ENCODE data around the gene FAM120A.

Gene FAM120A

DNA sequence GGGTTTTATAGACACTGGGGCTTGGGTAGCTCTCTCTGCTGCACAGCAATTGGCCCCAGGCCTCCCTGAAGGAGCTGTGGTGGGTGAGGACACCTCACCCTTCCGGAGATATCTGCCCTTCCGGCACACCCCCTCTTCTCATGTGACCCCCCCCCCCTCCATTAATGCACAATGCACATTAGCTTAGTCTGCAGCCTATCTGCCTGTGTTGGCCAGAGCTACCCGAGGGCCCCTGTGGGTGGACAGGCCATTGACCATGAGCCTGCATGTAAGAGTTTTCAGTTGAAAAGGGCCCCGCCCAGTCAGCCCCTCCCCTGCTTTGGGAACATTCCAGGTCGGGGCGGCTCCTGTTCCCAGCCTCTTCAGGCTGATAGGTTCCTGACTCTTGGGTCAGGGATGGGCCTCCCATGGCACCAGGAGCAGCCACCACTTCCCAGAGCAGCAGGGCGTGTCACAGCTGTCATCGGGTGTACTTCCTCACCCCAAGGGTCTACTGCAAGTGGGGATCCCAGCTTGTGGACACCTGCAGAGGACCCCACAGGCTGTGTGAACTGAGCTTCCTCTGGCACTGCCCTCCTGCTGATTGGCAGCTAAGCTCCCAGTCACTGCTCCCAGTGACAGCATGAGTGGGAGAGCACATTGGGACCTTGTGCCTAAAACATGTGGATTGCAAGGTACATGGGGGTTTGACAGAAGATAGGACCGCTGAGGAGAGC is 142.7 kb downstream of the FAM120A start:
- DNase-seq (ENCODE audit: low read depth), result no peak

DNA sequence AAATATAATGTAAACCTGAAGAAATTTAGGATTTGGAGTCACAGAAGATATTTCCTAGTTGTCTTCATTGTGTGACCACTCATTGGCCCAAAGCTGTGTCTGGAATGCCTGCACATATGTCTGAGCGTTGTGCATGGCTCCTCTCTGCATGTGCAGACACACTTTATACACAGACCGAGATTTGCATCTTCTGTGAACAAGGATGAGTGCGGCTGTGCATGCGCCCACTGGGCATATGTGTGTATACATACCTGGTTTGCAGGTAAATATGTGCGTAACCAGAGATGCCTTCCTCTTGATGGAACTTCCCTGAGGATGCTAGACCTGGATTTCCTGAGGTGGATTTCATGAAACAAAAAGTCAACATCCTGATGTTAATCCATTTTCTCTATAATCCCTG is 144.0 kb downstream of the FAM120A start:
- DNase-seq (ENCODE audit: low read depth), result no peak

DNA sequence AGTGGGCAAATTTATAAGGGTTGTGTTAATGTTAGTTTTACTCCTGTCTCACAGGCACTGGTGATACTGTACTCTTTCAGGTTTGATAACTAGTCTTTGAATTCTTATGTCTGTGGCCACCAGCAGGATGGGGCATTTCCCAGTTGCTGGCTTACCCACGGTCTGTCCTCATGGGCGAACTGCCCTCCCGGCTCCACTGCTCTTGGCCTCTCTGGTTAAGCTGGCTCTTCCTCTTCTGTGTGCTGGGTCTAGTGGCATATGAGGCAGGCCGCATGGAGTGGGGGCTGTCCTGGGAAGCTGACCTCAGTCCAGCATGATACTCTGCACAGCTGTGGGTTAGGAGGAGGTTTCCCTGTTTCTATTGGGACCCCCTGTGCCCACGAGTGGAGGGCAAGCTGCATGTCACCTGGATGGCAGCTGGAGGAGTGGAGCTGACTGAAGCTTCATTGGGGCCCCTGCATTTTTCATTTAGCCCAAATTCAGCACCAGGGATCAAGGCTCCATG is 144.4 kb downstream of the FAM120A start:
- DNase-seq (ENCODE audit: low read depth), result no peak

DNA sequence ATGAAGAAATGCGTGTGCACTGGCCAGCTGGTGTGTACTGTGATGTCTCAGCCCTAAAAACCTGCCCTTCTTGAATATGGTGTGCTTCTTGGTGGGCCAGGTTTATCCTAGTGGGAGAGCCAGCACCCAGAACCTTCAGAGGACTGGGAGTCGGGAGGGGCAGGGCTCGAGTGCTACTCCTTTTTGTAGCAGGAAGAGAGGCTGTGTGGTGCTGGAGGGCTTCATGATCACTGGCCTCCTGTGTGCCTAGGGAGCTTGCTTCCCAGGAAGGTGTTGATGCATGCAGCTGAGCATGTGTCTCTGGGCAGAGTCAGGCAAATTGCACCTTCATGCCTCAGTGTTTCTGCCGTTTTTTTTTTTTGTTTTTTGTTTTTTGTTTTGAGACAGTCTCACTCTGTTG is 144.9 kb downstream of the FAM120A start:
- no peak for DNase-seq (ENCODE audit: low read depth)

DNA sequence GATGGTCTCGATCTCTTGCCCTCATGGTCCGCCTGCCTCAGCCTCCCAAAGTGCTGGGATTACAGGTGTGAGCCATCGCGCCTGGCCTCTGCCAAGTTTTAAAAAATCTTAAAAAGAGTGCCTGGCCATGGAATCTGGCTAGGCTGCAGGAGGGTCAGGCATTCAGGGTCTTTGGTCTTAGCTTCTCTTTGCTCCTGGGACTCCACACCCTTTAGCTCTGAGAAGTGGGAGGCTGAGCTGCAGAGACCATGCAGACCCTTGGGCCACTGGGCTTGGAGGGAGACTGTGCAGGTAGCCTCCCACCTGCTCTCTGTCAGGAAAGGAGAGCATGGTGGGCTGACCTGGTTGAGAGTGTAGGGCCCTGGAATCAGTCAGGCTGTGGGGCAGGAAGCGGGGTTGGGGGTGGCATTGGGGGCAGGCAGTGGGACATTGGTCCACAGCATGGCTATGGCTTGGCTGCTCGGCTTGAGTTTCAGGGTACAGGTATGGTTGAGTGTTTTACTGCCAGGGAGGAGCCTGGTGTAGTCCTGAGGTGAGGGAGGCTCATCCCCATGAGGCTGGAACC is 145.7 kb downstream of the FAM120A start:
- DNase-seq (ENCODE audit: low read depth), result no peak

DNA sequence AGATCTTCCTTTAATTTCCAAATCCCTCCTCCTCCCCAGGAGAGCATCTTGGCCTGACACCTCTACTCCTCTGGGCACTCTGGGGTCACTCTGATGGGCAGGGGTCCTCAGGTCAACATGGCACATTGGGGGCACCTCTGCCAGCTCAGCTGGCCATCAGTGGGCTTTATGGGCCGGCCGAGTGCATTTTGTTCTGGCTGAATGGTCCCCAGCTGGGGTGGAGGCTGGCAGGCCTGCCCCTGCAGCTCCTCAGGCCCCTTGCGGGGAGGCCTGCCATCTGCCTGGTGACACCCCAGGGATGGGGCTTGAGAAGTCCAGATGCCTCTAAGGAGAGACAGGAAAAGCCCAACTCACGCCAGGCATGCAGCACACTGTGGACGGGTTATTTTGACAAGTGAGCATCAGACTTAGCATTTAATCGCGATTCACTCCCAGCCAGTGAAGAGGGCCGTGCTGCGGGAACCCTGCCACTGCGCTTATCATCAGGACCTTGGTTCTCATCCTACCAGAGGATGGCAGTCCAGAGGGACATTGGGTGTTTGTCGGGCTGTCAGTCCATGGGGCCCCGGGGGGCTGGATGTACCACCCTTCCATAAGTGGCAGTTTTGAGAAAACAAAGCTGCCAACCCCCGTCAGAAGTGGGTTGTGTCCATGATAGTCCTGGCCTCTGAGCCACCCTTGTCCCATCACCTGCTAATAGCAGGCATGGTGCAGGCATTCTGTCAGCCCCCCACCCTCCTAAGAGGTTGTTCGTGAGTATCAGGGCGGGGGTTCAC is 146.6 kb downstream of the FAM120A start:
- DNase-seq (ENCODE audit: low read depth), result no peak

DNA sequence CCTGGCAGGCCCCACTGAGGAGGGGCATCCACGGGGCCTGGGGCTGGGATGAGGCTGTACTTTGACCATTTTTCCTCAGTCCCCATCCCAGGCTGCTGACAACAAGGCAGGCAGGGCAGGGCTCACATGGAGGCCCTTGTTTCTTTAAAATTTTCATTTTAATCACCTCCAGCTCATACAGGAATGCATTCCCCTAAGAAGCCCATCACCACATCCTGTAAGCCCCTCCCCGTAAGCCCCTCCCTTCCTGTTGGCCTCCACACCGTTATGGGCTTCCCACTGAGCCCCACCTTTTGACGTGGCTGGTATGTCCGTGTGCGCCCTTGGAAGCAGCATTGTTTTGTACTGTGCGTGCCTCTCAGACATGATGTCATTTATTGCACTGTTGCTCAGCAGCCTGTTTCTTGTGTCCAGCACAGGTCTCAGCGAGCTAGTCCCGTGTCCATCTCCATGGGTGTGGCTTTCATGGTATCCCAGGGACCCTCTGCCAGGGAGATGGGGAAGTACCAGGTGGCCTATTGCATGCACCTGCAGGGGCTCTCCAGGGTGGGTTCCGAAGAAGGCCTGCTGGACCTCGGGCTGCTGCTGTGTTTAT is 147.3 kb downstream of the FAM120A start:
- DNase-seq (ENCODE audit: low read depth), result no peak

DNA sequence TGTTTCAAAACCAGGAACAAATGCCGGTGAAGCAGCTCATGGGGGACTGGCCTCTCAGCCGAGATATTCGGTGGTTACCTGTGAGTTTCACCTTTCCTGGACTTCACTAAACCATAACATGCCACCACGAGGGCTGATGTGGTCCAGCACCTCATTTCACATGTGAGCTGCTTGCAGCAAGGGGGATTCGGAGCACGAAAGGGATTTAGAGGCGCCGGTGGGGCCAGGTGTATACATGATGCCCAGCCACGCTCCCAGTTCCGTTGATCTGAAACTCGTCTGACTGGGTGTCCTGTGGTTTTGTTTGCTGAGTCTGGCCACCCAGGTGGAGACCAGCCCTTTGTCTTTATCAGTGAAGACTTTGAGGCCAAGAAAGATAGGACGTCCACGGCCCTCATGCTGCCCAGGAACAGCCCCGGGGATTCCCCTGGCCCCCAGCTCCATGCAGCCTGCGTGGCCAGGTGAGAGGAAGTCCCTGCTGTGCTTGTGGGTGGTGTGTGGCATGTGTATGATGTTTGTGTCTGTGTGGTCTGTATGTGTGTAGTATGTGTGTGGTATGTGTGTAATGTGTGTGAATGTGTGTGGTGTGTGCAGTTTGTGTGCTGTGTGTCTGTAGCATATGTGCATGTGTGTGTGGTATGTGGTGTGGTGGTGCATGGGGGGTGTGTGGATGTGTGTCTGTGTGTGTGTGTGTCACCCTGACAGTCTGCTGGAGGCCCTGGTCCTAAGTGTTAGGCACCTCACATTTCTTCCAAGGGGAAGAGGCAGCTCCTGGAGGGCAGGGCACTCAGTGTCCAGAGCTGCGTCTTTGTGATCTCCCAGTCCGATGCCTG is 148.3 kb downstream of the FAM120A start:
- DNase-seq (ENCODE audit: low read depth), result no peak

DNA sequence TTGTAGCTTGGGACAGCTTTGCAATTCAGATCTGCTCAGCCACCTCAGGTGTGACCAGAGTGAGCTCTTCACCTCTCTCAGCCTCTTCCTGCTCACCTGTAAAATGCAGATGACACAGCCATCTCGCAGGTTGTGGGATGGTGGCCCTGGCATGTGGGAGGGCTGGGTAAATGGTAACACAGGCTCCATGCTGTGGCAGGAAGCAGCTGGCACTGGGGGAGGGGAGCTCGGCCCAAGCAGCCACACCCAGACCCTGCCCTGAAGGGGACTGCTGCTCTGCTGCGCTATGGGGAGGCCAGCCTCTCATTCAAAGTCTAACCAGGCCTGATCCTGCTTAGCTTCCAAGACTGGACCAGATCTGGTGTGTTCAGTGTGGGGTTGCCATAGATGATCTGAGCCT is 149.0 kb downstream of the FAM120A start:
- no peak for DNase-seq (ENCODE audit: low read depth)

DNA sequence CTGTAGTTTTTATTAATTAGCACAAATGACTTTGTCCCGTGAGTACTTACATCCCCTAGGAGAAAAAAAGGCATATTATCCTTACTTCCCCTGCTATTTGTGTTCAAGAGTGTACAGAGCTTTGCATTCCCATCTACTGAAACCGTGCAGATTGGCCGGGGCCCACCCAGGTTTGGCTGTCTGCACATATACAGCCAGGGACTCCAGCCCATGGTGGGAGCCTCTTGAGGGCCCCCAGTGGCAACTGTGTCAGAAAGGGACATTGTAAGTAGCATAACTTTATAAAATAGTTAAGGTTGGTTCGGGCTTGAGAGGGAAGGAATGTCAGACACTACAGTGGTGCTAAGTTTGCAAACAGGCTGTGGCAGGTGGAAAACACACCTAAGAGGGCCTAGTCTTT is 149.6 kb downstream of the FAM120A start:
- no peak for DNase-seq (ENCODE audit: low read depth)

DNA sequence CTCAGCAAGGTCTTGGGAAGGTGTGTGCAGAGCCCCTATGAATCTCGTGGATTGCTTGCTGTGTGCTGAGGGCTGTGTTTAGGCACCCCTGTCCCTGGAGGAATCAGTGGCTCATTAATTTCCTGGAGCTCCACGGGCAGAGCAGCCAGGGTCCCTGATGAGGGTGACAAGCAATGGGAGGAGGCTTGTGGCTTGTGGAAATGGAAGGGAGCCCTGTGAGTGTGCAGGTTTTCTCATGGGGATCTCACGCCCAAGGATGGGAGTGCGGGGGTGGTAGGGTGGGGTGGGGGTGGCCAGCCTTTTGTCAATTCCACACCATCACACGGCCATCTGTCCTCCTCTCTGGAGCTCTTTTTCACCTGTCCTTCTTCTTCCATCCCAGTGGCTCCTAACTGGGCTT is 150.2 kb downstream of the FAM120A start:
- no peak for DNase-seq (ENCODE audit: low read depth)

DNA sequence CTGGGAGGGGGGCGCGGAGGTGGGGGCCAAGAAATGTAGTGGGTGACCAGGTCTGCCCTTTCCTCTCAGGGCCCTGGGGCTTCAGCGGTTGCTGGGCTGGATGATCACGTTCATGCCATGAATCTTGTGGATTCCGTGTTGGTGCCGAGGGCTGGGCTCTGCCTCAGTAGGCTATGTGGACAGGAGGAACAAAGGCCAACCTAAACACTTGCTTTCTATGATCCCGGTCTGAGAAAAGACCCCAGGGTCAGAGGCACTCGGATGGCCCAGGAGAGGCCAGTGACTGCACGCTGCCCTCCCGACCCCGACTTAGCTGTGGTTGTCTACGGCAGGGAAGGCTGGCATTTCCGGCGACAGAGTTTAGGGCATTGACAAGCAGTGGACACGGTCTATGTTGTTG is 151.5 kb downstream of the FAM120A start:
- no peak for DNase-seq (ENCODE audit: low read depth)

DNA sequence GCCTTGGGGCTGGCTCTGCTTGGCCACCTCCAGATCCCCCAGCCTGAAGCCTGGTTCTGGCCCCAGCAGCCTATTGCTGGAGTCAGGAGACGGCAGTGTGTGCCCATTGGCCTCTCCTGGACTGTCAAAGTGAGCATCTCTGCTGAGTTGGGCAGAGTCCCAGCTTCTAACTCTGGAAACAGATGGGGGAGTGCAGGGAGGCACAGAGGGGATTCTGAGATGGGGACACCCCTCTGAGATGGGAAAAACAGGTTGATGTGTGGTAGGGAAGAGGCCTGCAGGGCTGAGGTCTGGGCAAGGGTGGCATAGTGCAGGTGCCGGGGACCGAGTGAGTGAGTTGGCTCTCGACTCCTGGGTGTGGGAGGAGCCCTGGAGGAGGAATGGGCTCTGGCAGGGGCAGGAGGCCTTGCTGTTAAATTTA is 152.4 kb downstream of the FAM120A start:
- DNase-seq (ENCODE audit: low read depth), result no peak

DNA sequence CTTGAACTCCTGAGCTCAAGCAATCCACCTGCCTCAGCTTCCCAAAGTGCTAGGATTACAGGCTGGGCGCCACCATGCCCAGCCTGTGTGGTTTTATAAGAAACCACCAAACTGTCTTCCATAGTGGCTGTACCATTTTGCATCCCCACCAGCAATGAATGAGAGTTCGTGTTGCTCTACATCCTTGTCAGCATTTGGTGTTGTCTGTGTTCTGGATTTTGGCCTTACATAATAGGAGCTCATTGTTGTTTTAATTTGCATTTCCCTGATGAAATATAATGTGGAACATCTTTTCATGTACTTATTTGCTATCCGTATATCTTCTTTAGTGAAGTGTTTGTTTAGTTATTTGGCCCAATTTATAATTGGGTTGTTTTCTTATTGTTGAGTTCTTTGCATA is 154.7 kb downstream of the FAM120A start:
- DNase-seq (ENCODE audit: low read depth), result no peak

DNA sequence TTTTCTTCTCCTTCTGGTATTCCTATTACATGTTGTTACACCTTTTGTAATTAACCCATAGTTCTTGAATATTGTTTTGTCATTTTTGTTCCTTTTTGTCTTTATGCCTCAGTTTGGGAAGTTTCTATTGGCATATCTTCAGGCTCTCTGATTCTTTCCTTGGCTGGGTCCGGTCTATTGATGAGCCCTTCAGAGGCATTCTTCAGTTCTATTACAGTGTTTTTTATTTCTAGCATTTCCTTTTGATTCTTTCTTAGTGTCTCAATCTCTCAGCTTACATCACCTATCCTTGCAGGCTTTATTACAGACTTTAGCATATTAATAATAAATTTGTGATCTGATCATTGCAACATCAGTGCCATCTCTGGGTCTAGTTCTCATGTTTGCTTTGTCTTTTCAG is 158.7 kb downstream of the FAM120A start:
- no peak for DNase-seq (ENCODE audit: low read depth)

DNA sequence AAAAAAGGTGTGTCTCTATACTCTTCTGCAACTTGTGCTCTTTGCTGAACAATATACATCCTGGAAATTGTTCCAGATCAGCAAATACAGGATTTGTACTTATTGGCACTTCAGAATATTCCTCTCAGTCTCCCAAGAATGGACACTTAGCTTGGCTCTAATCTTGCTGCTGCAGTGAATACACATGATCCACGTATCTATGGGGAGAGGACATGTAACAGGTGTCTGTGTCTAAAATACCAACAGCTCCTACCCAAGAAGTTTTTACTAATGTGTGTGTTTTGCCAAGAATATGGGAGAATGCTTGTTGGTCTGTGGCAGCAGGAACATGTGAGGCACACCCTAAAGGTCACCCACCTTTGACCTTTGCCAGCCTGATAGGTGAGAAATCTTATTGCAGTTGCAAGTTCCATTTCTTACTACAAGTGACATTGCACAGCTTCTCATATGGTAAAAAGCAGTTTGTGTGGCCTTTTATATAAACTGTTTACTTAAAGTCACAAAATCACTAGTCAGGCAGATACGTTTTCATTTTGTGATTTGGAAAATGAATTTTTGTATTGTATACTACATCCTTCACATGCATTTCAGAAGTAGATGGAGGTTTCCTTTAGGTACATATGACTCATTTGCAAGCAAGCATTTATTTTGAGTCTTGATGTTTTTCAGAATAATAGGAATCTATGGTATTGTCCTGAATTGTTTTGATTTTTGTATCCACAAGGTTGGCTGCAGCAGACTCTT is 160.7 kb downstream of the FAM120A start:
- no peak for DNase-seq (ENCODE audit: low read depth)

DNA sequence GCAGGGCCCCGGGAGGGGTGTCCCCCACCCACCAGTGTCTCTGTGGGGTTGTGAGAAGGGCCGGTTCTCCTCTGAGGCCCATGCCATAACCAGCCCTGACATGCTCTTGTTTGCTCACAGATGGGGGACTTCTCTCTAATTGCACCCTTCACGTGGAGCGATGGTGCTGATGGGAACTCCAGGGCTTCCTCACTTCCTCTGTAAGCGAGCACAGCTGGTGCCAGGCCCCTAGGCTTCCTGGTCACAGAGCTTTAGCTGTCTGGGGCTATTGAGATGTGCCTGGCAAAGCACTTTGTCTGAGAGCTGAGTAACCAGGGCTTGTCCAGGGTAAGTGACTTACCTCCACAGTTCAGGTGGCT is 161.3 kb downstream of the FAM120A start:
- DNase-seq (ENCODE audit: low read depth), result no peak

DNA sequence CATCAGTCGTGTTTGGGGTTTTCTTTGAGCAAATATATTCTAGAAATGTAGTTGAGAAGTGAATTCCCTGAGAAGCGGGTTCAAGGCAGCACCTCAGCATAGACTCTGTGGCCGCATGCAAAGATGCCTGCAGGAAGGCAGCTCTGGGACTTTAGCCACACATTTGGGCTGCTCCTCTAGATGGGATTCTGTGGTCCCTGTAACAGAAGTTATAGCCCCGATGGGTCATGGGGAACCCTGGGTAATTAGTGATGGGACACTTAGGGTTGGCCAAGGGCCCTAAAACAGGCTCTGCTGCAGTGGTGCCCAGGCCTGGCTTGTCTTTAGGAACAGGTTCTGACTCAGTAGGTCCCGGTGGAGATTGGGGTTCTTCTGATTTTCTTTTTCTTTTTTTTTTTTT is 161.7 kb downstream of the FAM120A start:
- no peak for DNase-seq (ENCODE audit: low read depth)

DNA sequence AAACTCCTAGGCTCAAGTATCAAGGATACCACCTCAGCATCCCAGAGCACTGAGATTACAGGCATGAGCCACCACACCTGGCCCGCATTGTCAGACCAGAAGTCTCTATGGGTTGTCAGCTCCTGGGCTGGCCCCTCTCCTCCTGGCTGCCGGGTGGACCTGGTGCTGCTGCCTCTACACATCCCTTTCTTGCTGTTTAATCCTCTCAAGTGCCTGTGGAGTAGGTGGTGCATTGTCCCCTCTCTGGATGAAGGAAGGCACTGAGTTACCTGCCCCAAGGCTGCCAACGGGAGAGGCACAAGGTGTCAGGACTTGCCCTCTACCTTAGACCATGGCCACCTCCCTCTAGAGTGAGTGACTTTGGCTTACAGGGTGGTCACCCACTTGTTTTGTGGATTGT is 162.3 kb downstream of the FAM120A start:
- no peak for DNase-seq (ENCODE audit: low read depth)

DNA sequence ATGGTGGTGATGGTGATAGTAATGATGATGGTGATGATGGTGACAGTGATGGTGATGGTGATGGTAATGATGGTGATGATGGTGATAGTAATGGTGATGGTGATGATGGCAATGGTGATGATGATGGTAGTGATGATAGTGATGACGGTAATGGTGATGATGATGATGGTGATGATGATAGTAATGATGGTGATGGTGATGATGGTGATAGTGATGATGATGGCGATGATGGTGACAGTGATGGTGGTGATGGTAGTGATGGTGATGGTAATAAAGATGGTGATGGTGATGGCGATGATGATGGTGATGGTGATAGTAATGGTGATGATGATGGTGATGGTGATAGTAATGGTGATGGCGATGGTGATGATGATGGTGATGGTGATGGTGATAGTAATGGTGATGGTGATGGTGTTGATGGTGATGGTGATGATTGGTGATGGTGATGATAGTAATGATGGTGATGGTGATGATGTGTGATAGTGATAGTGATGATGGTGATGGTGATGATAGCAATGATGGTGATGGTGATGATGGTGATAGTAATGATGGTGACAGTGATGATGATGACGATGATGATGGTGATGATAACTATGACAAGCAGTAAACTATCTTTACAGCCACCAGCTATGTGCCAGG is 163.5 kb downstream of the FAM120A start:
- no peak for DNase-seq (ENCODE audit: low read depth)

Measured in amniotic epithelial cell (primary cell).